Progenitor cell of endocrine pancreas (in vitro differentiated cells): ENCODE results near the gene STK24. TPM values are rescaled to one million over a fixed set of nuclear protein-coding genes. Genes with fewer than 3 reads are reported as not detected.
A peak's percentile ranks its signal among the peaks of the same experiment; 100 is the strongest.

Experiments
- DNase-seq: peaks from one replicate; pipeline ENCODE4 v3.0.0; 2021; ENCODE audit warnings: low spot score; ENCODE audit not compliant: unreplicated experiment
- H3K27ac Mint-ChIP-seq: 2 replicates; pipeline ENCODE4 v1.8.0; 2021; ENCODE audit warnings: mild to moderate bottlenecking, moderate library complexity, mixed read lengths
- H3K27me3 Mint-ChIP-seq: 2 replicates; pipeline ENCODE4 v1.8.0; 2021; ENCODE audit warnings: mixed read lengths
- H3K36me3 Mint-ChIP-seq: 2 replicates; pipeline ENCODE4 v1.8.0; 2022; ENCODE audit warnings: mixed read lengths; ENCODE audit not compliant: insufficient read depth
- H3K4me1 Mint-ChIP-seq: 2 replicates; pipeline ENCODE4 v1.8.0; 2021; ENCODE audit warnings: low read depth, mixed read lengths
- H3K4me3 Mint-ChIP-seq: 2 replicates; pipeline ENCODE4 v1.8.0; 2021; ENCODE audit warnings: low read depth, mild to moderate bottlenecking, moderate library complexity, mixed read lengths
- H3K9me3 Mint-ChIP-seq: 2 replicates; pipeline ENCODE4 v1.8.0; 2021; ENCODE audit warnings: low read depth, mixed read lengths
- CTCF ChIP-seq: fragments of 200-600 bp; sonication (generic); IDR thresholded peaks from one replicate; pipeline ENCODE4 v1.5.0; 2021; ENCODE audit warnings: antibody characterized with exemption, mild to moderate bottlenecking; ENCODE audit not compliant: unreplicated experiment
- total RNA-seq: library from RNA; stranded (reverse); gene quantifications from 2 replicates; pipeline ENCODE4 v1.2.1, GENCODE V29; 2021

STK24 gene
- total RNA-seq, 1 donor from 2014 or later, result 113 TPM

- Mint-ChIP-seq H3K27me3 (no peaks in the 10 kb centered on the region), H3K36me3 (peaks cover 3% of the 10 kb centered on the region), H3K4me1 (peaks cover 26% of the 10 kb centered on the region), H3K4me3 (no peak overlapping the region), H3K9me3 (no peaks in the 10 kb centered on the region), H3K27ac (peak overlapping the region; percentile 67)
- TF ChIP-seq CTCF, result no peak
- DNase-seq, result no peak
Measured at GRCh38 chr13:98535501-98536354, 41.2 kb downstream of the STK24 start.

GRCh38 chr13:98534821-98535220 is 42.1 kb downstream of the STK24 start:
- Mint-ChIP-seq H3K9me3 (no peaks in the 10 kb centered on the region), H3K27me3 (no peaks in the 10 kb centered on the region), H3K4me3 (no peak overlapping the region), H3K36me3 (peaks cover 3% of the 10 kb centered on the region), H3K4me1 (peaks cover 26% of the 10 kb centered on the region), H3K27ac (peak overlapping the region; percentile 9)
- no peak for DNase-seq
- TF ChIP-seq CTCF, result no peak

- no peak for TF ChIP-seq CTCF
- Mint-ChIP-seq H3K4me1 (peaks cover 26% of the 10 kb centered on the region), H3K36me3 (peaks cover 3% of the 10 kb centered on the region), H3K9me3 (no peaks in the 10 kb centered on the region), H3K27me3 (no peaks in the 10 kb centered on the region), H3K4me3 (no peak overlapping the region), H3K27ac (peak overlapping the region; percentile 71)
- DNase-seq, result no peak
Measured at GRCh38 chr13:98533912-98534311, 43.0 kb downstream of the STK24 start.

- H3K4me3 Mint-ChIP-seq, result no peak overlapping the region
- no peaks in the 10 kb centered on the region for H3K27me3 Mint-ChIP-seq
- H3K36me3 Mint-ChIP-seq, result peaks cover 4% of the 10 kb centered on the region
- peaks cover 24% of the 10 kb centered on the region for H3K4me1 Mint-ChIP-seq
- TF ChIP-seq CTCF, result no peak
- no peak for DNase-seq
- H3K9me3 Mint-ChIP-seq, result no peaks in the 10 kb centered on the region
- no peak overlapping the region for H3K27ac Mint-ChIP-seq
Measured at GRCh38 chr13:98532254-98532653, 44.7 kb downstream of the STK24 start.

GRCh38 chr13:98530217-98530616 is 46.7 kb downstream of the STK24 start:
- no peak for TF ChIP-seq CTCF
- Mint-ChIP-seq H3K9me3 (no peaks in the 10 kb centered on the region), H3K4me3 (no peak overlapping the region), H3K27ac (no peak overlapping the region), H3K36me3 (peaks cover 2% of the 10 kb centered on the region), H3K27me3 (no peaks in the 10 kb centered on the region), H3K4me1 (peaks cover 21% of the 10 kb centered on the region)
- DNase-seq, result no peak
